IMR-90 (cell line): ENCODE results near the gene REXO5.

ENCODE experiments used
- CHD1 ChIP-seq: IDR thresholded peaks from 2 replicates; pipeline ENCODE4 v1.6.1; 2012; ENCODE audit warnings: low read depth, low read length, improper control_type of control experiment
- CTCF ChIP-seq: conservative IDR thresholded peaks from 2 replicates; pipeline ENCODE4 v1.5.1; 2012; ENCODE audit warnings: mild to moderate bottlenecking, low read depth, low read length, improper control_type of control experiment
- ELK1 ChIP-seq: fragments of 150-350 bp; IDR thresholded peaks from 2 replicates; pipeline ENCODE4 v1.6.1; 2016; ENCODE audit warnings: low read depth, mild to moderate bottlenecking, low read length, moderate library complexity, borderline replicate concordance
- MAFK ChIP-seq: IDR thresholded peaks from 2 replicates; pipeline ENCODE4 v1.6.1; 2012; ENCODE audit warnings: low read depth, low read length, improper control_type of control experiment
- MXI1 ChIP-seq: IDR thresholded peaks from 2 replicates; pipeline ENCODE4 v1.6.1; 2012; ENCODE audit warnings: low read depth, mild to moderate bottlenecking, low read length, moderate library complexity, borderline replicate concordance
- POLR2A ChIP-seq: IDR thresholded peaks from 2 replicates; pipeline ENCODE4 v1.6.1; 2012; ENCODE audit warnings: mild to moderate bottlenecking, low read depth, low read length
- RAD21 ChIP-seq: IDR thresholded peaks from 2 replicates; pipeline ENCODE4 v1.6.1; 2012; ENCODE audit warnings: low read length, improper control_type of control experiment
- USF2 ChIP-seq: fragments of 150-350 bp; IDR thresholded peaks from 2 replicates; pipeline ENCODE4 v1.6.1; 2017; ENCODE audit warnings: mild to moderate bottlenecking, antibody characterized with exemption, low read length, low read depth

- TF ChIP-seq CTCF: no peak
- TF ChIP-seq POLR2A: no peak
- no peak for TF ChIP-seq USF2
- no peak for TF ChIP-seq ELK1
- no peak for TF ChIP-seq RAD21
- no peak for TF ChIP-seq MAFK
- TF ChIP-seq CHD1: no peak
- no peak for TF ChIP-seq MXI1
Measured at GRCh38 chr16:20844054-20844453, 37.7 kb downstream of the REXO5 start.
